ENCODE data around the gene ERCC3.

ERCC3 gene

DNA sequence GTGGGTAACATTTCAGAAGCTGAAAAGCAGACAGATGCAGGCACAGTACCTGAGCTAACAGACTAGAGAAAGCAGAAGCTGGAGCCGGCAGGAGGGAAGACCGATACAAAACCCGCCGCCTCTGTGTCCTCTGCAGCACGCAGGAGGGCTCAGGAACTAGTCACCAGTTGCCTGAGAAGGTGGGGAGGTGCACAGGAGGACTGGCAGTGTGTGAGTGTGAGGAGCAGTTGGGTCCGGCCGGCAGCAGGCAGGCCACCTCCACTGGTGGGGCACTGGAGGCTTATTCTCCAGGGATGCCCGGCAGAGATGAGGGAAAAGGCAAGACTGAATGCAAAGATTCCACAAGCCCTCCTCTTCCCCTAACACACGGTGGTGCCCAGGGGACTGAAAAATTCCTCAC, 18.2 kb downstream of the ERCC3 start:
- Histone ChIP-seq H3K9ac (no peak overlapping the region), H3K27me3 (ENCODE audit: control insufficient read depth, insufficient read depth, low read length) (no peaks in the 10 kb centered on the region), H3K36me3 (ENCODE audit: control insufficient read depth, insufficient read depth, low read length) (no peaks in the 10 kb centered on the region), H2AFZ (no peak overlapping the region), H3K4me1 (no peaks in the 10 kb centered on the region), H3K27ac (no peak overlapping the region), H3K4me3 (ENCODE audit: low read depth, low read length) (no peak overlapping the region), H3K4me2 (ENCODE audit: low read length) (no peak overlapping the region), H3K79me2 (no peaks in the 10 kb centered on the region), H3K9me3 (ENCODE audit: control insufficient read depth, low read length) (no peaks in the 10 kb centered on the region)
- TF ChIP-seq, protein P1, sequence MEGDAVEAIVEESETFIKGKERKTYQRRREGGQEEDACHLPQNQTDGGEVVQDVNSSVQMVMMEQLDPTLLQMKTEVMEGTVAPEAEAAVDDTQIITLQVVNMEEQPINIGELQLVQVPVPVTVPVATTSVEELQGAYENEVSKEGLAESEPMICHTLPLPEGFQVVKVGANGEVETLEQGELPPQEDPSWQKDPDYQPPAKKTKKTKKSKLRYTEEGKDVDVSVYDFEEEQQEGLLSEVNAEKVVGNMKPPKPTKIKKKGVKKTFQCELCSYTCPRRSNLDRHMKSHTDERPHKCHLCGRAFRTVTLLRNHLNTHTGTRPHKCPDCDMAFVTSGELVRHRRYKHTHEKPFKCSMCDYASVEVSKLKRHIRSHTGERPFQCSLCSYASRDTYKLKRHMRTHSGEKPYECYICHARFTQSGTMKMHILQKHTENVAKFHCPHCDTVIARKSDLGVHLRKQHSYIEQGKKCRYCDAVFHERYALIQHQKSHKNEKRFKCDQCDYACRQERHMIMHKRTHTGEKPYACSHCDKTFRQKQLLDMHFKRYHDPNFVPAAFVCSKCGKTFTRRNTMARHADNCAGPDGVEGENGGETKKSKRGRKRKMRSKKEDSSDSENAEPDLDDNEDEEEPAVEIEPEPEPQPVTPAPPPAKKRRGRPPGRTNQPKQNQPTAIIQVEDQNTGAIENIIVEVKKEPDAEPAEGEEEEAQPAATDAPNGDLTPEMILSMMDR (IDR thresholded peaks at IDR 0.05) = no peak

DNA sequence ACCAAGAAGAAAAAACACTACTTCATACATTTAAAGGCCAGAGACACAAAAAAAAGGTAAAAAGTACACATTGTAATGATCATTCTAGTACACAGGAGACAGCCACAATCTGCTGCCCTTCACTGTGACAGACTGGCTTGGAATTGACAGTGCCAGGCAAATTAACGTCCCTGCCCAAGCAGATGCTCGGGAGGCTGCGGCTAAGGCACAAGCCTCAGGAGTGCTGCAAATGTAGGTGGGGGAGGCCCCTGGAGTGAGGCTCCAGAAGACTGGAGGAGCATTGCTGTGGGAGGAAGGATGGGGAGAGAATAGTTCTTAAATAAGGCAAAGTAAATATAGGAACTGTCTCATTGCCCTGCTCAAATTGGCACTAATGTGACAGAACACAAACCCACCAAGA, 18.6 kb downstream of the ERCC3 start:
- TF ChIP-seq, protein P1 (IDR thresholded peaks at IDR 0.05) = no peak
- no peak overlapping the region for H2AFZ ChIP-seq
- no peaks in the 10 kb centered on the region for H3K4me1 ChIP-seq
- H3K9me3 ChIP-seq (ENCODE audit: control insufficient read depth, low read length) = no peaks in the 10 kb centered on the region
- H3K9ac ChIP-seq = no peak overlapping the region
- no peaks in the 10 kb centered on the region for H3K36me3 ChIP-seq (ENCODE audit: control insufficient read depth, insufficient read depth, low read length)
- H3K79me2 ChIP-seq = no peaks in the 10 kb centered on the region
- H3K27me3 ChIP-seq (ENCODE audit: control insufficient read depth, insufficient read depth, low read length) = no peaks in the 10 kb centered on the region
- H3K4me2 ChIP-seq (ENCODE audit: low read length) = no peak overlapping the region
- no peak overlapping the region for H3K4me3 ChIP-seq (ENCODE audit: low read depth, low read length)
- H3K27ac ChIP-seq = no peak overlapping the region

DNA sequence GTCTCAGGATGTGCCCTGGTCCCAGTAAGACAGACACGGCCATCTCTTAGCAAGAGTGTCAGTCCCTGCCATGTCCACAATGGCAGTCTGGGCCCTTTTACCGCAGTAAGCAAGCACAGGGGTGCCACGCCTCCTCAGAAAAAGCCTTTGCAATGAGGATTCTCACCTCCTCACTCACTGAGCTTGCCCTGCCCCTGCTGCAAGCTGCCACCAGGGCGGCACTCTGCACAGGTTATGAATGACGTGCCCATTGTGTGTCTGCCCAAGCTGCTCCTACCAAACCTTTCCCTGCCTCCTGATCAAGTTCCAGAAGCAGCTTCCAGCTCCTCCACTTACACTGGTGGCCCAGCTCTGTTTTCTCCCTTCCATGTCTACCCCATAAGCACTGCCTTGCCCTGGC, 23.3 kb downstream of the ERCC3 start:
- Histone ChIP-seq H3K9ac (no peak overlapping the region), H3K79me2 (no peaks in the 10 kb centered on the region), H3K9me3 (ENCODE audit: control insufficient read depth, low read length) (no peaks in the 10 kb centered on the region), H3K4me3 (ENCODE audit: low read depth, low read length) (no peak overlapping the region), H3K27ac (no peak overlapping the region), H3K27me3 (ENCODE audit: control insufficient read depth, insufficient read depth, low read length) (no peaks in the 10 kb centered on the region), H3K4me2 (ENCODE audit: low read length) (no peak overlapping the region), H2AFZ (no peak overlapping the region), H3K36me3 (ENCODE audit: control insufficient read depth, insufficient read depth, low read length) (no peaks in the 10 kb centered on the region), H3K4me1 (no peaks in the 10 kb centered on the region)
- TF ChIP-seq, protein P1 (IDR thresholded peaks at IDR 0.05) = no peak

DNA sequence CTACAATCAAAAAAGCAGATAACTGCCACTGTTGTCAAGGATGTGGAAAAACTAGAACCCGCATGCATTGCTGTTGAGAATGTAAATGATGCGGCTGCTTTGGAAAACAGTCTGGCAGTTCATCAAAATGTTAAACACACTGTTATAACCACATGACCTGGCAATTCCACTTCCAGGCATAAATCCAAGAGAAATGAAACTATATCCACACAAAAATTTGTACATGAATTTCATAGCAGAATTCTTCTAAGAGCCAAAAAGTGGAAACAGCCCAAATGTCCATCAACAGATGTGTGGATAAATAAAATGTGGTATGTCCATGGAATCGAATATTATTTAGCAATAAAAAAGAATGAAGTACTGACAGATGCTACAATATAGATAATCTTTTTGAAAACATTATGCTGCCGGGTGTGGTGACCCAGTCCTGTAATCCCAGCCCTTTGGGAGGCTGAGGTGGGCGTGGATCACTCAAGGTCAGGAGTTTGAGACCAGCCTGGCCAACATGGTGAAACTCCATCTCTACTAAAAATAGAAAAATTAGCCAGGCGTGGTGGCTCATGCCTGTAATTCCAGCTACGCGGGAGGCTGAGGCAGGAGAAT, 32.0 kb downstream of the ERCC3 start:
- Histone ChIP-seq H3K4me3 (ENCODE audit: low read depth, low read length) (no peak overlapping the region), H3K27ac (no peak overlapping the region), H3K9me3 (ENCODE audit: control insufficient read depth, low read length) (no peaks in the 10 kb centered on the region), H2AFZ (no peak overlapping the region), H3K9ac (no peak overlapping the region), H3K4me2 (ENCODE audit: low read length) (no peak overlapping the region), H3K4me1 (no peaks in the 10 kb centered on the region), H3K36me3 (ENCODE audit: control insufficient read depth, insufficient read depth, low read length) (no peaks in the 10 kb centered on the region), H3K79me2 (no peaks in the 10 kb centered on the region), H3K27me3 (ENCODE audit: control insufficient read depth, insufficient read depth, low read length) (no peaks in the 10 kb centered on the region)
- TF ChIP-seq, protein P1 (IDR thresholded peaks at IDR 0.05) = no peak

DNA sequence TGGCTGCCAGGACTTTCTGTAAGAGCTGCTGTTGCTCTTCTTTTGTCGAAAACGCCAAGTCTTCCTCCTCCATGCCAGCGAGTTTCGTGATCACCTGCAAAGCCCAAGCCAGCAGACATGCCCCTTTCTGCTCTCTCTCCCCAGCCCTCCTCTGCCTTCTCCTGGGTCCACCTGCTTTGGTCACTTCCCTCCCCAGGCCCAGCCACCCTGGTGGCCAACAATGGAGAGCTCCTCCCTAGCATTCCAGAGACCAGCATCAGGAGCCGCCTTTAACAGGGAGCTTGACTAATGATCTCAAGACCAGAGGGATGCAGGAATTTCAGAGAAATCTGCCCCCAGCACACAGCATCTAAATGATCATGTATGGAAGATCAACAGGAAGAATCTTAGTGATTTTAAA, 34.6 kb downstream of the ERCC3 start:
- no peak overlapping the region for H3K4me3 ChIP-seq (ENCODE audit: low read depth, low read length)
- no peak overlapping the region for H2AFZ ChIP-seq
- H3K27me3 ChIP-seq (ENCODE audit: control insufficient read depth, insufficient read depth, low read length) = no peaks in the 10 kb centered on the region
- H3K4me1 ChIP-seq = no peaks in the 10 kb centered on the region
- no peaks in the 10 kb centered on the region for H3K9me3 ChIP-seq (ENCODE audit: control insufficient read depth, low read length)
- H3K9ac ChIP-seq = no peak overlapping the region
- TF ChIP-seq, protein P1 (IDR thresholded peaks at IDR 0.05) = no peak
- H3K79me2 ChIP-seq = no peaks in the 10 kb centered on the region
- H3K4me2 ChIP-seq (ENCODE audit: low read length) = no peak overlapping the region
- H3K36me3 ChIP-seq (ENCODE audit: control insufficient read depth, insufficient read depth, low read length) = no peaks in the 10 kb centered on the region
- no peak overlapping the region for H3K27ac ChIP-seq

All from parathyroid adenoma (tissue), 2 donors.